ENCODE results near the gene FADS2.
A peak's percentile ranks its signal among the peaks of the same experiment; 100 is the strongest.

Gene FADS2

DNA sequence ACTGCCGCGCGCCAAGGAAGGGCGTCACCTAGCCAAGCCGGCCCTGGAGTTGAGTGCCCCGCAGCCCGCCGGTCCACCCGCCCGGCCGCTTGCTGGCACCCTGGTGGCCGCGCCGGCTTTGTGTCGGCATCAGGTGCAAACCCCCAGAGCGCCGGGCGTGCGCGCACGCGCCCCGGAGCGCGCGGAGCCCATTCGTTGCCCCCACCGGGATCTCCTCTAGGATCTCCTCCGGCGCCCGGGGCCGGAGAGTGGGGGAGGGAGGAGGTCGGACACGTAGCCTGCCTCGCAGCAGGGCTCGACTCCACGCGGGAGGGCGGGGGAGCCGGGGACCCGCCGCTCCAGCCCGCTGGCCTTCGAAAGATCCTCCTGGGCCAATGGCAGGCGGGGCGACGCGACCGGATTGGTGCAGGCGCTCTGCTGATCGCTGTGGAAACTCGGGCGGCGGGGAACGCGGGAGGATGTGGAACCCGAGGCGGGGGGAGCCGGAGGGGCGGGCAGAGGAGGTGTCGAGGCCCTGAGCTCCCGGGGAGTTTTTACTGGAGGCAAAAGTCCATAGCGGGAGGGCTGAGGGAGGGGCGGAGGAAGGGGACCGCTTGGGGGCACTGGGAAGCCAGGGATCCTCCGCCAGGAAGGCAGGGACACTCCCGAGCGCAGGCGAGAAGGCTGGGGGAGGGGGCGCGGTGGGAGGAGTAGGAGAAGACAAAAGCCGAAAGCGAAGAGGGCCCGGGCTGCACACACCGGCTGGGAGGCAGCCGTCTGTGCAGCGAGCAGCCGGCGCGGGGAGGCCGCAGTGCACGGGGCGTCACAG lies at the start of gene FADS2:
FADS2 (plus strand) TSS at position 730 of the 808 bp plus-strand sequence. CDS start 91 bp downstream, outside the sequence.
- DNase-seq = peak; percentile 89

DNA sequence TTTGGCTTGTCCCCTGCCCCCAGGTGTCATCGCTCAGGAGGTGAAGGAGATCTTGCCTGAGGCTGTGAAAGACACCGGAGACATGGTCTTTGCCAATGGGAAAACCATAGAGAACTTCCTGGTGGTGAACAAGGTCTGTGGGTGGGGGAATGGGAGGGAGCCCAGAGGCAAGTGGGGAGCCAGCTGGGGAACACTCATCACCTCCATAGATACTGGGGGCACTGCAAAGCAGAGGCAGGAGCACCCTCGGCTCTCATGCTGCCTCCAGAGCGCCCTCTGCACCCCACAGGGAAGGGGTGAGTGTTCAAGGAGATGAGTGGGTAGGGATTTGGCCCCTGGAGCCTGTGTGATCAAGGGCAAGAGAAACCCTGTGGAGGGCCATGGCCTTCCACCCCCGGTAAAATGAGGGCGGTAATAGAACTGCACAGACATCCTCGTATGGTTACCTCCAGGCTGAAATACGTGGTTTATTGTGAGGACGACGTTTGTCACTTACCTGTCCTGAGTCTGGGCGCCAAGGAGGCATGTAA lies 49.7 kb upstream of the FADS2 start:
- DNase-seq = no peak

DNA sequence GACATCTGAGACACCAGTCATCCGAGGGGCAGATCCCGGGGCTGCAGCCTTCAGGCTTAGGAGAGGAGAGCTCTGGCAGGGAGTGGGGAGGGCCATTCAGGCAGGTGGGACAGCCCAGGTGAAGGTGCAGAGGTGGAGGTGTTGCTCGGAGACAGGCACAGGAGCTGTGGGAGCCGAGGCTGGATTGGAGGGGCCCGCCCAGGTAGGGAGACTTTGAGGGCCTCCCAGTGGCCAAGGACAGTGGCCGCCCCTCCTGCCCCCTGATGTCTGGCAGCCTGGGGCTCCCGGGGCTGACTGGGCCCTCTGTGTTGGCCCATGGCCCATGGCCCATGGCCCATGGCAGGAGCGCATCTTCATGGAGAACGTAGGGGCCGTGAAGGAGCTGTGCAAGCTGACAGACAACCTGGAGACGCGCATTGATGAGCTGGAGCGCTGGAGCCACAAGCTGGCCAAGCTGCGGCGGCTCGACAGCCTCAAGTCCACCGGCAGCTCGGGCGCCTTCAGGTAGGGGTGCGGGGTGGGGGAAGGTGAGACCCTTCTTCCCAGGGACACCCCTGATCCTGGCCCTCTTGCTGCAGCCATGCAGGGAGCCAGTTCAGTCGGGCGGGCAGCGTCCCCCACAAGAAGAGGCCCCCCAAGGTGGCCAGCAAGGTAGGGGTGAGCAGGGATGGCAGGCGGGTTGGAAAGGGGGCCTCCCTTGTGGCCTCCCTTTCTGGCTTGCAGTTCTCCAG lies 49.0 kb upstream of the FADS2 start:
- no peak for DNase-seq

DNA sequence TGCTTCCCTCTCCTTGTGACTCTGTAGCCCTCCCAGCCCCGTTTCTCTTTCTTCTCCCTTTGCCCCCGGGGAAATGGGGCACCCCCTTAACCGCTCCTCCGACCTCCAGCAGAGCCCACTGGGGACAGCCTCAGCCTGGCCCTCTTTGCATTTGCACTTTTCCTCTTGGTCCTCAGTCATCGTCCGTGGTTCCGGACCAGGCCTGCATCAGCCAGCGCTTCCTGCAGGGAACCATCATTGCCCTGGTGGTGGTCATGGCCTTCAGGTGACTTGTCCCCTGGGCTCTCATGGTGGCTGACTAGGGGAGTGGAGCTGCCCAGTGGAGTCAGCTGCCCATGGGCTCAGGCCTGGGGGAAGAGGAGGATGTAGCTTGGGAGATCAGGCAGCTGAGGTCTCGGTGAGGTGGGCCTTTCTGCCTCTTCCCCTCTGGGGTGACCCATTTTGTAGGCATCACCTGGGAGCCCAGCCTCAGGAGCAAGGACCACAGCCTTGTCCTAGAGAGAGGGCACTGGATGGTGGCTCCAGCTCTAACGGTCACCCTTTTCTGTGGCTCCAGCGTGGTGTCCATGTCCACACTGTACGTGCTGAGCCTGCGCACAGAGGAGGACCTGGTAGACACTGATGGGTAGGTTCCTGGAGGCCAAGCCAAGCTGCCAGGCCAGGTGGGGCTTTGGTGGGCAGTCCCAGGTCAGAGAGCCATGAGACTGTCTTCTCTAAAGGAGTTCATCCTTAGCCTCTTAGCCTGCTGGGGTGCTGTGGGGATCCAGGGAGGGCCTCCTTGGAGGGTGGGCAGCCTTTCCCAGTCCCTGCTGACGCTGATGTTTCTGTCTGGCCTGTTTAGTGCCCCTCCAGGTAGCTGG lies 48.2 kb upstream of the FADS2 start:
- DNase-seq = no peak

DNA sequence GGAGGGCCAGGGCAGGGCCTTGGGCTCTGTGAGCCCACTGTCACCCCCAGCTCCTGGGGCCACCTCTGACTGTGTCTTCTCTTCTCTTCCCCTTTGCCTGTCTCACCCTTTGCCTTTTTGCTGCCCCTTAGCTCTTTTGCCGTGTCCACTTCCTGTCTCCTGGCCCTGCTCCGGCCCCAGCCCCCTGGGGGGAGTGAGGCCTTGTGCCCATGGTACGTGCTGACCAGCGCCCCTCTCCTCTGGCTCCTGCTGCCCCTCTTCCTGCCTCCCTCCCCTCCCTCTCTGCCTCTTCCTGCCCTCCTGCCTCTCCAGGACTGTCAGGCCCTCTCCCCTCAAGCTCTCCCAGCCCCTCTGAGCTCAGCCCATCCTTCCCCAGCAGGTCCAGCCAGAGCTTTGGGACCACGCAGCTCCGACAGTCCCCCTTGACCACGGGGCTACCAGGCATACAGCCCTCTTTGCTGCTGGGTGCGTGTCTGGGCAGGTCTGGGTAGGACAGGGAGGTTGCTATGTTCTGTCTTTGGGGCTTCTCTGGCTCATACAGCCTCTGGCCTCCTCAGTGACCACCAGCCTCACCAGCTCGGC lies 47.4 kb upstream of the FADS2 start:
- no peak for DNase-seq

DNA sequence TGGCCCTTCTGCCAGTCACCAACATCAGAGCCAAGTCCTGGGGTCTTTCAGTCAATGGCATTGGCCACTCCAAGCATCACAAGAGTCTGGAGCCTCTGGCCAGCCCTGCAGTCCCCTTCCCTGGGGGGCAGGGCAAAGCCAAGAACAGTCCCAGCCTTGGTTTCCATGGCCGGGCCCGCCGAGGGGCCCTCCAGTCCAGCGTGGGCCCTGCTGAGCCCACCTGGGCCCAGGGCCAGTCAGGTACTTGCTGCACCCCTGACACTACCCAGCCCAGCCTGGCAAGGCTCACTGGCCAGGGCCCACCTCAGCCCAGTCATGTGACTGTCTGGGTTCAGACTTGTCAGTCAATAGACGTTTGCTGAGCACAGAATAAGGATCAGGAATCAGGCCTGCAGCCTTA lies 46.5 kb upstream of the FADS2 start:
- DNase-seq = no peak

DNA sequence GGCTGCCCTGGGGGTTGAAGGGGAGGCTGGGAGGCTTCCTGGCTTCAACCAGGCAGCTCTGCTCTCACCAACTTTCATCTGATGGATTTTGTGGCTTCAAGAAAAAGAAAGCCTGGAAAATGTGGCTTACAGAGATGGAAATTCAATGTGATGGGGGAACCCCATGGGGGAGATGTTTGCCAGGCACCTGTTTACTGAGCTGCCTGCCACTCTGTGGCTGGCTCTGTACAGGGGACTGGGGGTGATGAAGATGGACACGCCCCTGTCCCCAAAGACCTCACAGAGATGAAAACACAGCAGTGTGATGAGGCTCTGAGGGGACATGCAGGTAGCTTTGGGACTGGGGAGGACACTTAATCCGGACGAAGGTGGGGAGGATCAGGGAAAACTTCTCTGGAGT lies 45.8 kb upstream of the FADS2 start:
- DNase-seq = no peak

DNA sequence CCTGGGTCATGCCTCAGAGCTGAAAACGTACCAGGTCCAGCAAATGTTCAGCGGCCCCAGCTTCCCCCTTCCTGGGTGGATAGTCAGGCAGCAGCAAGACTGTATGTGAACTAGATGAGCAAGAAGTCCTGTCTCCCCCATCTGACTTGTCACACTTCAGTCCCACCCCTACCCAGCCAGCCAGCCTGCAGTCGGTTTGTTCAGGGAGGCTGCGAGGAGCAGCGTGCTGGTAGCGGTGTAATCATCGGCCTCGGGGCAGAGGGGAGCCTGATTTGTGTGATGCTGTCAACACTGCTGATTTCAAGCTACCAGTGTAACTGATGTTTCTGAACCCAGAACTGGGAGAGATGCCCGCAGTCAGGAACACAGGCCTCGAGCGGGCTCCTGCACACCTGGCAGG lies 45.3 kb upstream of the FADS2 start:
- DNase-seq = no peak

DNA sequence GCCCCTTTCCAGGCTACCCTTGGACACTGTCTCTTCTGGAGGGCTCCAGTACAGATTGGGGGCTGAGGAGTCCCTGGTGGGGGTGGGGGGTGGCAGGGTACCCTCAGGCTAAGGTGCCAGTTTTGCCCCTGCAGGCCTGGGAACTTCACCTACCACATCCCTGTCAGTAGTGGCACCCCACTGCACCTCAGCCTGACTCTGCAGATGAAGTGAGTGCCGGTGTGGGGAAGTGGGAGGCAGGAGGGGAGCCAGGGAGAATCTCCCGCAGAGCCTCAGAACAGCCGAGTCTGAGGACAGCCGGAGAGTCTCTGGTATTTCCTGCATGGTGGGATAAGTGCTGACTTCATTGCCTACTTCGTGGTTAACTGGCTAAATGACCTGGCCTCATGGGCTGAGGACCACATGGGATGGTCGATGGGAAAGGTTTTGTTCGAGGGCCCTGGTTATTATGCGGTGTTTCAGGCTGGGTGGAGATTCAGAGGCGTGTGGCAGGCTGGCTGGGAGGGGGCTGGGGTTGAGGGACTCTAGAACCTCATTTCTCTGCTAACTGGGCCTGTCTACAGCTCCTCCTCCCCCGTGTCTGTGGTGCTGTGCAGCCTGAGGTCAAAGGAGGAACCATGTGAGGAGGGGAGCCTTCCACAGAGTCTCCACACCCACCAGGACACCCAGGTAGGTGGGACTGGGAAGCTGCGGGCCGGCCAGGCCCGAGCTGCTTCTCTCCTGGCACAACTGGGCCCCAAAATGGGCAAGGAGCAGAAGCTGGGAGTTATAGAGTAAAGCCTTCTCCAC lies 44.2 kb upstream of the FADS2 start:
- DNase-seq = no peak

DNA sequence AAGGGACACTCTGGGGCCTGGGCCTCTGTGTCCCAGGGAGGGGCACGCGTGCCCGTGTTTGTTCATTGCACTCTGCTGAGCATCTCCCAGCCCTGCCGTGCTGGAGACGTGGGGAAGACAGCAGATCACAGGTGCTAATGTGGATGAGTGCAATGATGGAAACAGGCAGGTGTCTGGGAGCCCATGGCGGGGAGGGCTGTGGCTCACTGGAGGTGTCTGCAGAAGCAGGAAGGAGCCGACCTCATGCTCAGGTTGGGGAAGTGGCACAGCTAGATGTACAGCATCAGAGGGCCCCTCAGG lies 43.6 kb upstream of the FADS2 start:
- no peak for DNase-seq

DNA sequence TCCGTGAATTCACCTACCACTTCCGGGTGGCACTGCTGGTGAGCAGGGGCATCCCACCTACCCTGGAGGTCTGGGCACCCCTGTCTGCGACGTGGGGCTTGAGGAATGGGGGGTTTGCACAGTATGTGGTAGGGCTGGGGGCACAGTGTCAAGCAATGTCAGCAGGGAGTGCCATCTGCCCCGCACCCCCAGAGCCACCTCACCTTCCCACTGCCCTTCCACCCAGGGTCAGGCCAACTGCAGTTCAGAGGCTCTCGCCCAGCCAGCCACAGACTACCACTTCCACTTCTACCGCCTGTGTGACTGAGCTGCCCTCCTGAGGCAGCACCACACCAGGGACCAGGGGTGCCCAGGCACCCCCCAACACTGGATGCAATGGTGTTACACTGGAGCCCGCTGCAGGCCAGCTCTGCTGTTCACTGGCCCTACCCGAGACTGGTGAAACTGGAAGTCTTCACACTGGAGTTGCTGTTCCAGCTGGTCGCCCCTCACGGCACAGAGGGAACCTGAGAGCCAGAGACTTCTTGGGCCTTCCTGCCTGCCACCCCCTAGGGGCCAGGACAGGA lies 42.2 kb upstream of the FADS2 start:
- no peak for DNase-seq

DNA sequence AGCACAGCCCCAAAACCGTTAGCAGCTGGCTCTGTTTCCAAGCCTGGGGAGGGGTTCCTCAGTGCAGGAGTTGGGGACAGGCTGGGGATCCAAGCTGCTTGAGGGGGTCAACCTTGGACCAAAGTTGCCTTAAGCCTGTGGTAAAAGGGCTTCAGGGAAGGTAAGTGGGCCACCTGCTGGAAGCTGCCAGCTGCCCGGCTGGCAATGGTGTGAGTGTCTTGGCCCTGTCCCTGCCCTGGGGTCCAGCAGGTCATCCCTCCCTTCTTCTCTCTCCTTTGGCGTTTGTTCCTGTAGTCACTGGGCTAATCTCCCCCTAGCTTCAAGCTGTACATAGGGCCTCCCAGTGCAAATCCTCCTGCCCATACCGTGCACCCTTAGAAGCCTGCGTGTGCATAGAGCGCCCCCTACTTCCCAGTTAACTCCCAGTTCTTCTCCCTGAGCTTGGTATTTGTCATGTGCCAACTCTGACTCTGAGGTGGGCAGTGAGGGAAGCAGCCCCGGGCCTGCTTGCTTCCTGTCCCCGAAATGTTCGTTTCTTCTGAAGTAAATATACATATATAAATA lies 40.1 kb upstream of the FADS2 start:
- no peak for DNase-seq

DNA sequence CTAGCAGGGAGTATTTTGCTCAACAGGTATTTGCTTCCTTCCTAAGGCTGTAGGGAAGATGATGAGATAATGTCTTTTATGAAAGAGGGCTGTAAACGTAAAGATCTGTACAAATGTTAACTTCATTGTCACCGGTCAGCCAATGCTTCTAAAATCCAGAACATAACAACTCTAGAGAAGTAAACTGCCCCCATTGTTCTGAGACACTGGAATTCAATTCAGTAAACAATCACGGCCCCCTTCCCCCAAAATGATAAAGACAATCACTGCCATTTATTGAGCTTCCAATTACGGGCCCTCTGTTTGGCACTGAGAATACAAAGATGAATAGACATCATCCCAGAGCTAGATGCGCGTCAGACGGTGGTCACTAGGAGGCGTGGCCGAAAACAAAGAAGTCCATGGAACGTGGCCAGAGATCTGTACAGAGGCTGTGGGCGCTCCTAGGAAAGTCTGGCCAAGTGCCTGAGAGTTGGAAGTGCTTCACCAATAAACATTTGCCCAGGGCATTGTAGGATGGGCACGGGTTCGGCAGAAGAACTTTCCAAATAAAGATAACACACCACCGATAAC lies 36.3 kb upstream of the FADS2 start:
- no peak for DNase-seq

DNA sequence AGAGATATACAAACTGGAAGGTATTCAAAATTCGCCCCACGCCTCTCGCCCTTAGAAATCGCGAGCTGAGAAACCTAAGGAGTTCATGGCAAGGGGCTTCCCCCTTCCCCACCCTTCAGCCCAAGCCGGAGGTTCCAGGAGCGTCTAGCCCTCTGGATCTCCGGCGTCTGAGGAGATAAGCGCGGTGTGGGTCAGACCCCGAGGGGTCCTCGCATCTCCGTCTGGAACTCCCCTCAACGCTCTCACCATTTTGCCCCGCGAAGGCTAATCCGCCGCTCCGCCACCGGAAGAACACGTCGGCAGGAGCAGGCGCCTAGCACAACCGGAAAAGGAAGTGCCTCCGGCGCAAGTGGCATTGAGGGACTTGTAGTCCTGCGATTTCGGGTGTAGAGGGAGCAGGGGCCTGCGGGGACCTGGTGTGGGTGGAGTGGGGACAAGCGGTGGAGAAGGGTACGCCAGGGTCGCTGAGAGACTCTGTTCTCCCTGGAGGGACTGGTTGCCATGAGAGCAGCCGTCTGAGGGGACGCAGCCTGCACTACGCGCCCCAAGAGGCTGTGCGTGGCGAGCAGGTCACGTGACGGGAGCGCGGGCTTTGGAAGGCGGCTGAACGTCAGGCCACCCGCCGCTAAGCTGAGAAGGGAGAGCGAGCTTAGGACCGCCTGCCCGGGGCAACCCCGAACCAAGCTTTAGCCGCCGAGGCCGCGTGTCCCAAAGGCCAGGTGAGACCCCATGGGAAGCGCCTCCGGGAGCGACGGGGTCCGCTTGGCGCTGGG lies 35.6 kb upstream of the FADS2 start, which contains the start of the genes FEN1 and TMEM258:
FEN1 (plus strand) TSS at position 602 of the 773 bp plus-strand sequence. CDS start 2,451 bp downstream, outside the sequence.
TMEM258 (minus strand) TSS at position 290 of the 773 bp plus-strand sequence; CDS start at position 249, 41 bp downstream.
- peak; percentile 80 for DNase-seq

DNA sequence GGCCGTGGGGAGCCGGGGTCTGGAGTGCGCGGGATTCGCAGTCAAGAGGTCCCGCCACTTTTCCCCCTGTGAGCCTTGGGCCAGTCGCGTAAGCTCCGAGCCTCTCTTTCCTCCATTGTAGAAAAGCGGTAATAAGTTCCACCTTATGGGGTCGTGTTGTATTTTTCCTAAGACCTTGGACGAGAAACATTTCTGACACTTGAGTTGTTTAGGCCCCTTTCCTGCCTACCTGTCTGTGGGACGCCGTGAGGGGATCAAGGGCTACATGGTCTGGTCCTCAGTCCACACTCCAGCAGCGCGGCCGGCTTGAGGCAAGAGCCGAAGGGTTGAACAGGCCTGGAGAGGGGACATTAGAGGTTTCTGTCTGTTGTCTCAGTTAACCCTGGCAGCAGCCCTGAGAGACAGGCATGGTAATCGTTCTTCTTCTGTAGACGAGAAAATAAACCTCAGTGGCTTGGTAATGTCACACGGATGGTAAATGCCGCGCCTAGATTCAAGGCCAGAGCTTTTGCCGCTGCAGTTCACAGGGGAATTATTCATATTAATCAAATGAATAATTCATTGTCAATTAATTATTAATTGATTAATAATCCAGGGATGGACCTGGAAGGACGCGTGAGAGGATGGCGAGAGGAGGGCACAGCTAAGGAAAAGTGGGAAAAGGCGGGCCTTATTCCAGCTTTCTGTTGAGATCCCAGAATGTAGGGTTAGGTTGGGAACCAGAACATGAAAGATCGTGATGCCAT lies 34.8 kb upstream of the FADS2 start:
- DNase-seq = no peak

DNA sequence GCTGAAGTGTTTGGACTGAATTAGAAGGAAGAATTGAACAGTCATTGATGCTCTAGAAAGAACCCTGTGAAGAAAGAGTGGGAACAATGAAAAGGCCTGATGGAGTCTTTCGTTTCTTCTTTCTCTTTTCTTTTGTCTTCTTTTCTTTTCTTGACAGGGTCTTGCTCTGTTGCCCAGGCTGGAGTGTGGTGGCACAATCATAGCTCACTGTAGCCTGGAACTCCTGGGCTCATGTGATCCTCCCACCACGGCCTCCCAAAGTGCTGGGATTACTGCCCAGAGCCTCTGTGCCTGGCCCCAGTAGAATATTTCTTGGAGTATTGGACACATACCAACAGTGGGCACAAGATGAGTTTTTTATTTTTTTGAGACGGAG lies 34.3 kb upstream of the FADS2 start:
- no peak for DNase-seq

DNA sequence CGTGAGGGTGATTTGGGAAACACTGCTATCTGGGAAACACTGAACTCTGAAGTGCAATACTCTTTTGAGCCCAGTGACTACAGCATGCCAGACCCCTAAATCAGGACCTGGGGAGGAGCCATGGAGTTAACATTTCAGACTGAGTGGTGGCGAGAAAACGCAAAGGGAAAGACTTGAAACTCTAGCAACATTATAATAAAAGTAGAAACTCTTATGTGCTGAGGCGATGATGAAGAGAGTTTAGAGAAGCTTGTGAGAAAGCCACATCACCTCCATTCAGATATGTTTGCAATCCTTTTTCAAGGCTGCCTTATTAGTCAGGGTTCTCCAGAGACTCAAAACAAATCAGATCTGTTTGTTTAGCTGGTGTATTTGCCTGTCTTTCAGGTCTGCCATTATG lies 33.5 kb upstream of the FADS2 start:
- no peak for DNase-seq

DNA sequence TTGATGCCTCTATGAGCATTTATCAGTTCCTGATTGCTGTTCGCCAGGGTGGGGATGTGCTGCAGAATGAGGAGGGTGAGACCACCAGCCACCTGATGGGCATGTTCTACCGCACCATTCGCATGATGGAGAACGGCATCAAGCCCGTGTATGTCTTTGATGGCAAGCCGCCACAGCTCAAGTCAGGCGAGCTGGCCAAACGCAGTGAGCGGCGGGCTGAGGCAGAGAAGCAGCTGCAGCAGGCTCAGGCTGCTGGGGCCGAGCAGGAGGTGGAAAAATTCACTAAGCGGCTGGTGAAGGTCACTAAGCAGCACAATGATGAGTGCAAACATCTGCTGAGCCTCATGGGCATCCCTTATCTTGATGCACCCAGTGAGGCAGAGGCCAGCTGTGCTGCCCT lies 32.6 kb upstream of the FADS2 start:
- no peak for DNase-seq

DNA sequence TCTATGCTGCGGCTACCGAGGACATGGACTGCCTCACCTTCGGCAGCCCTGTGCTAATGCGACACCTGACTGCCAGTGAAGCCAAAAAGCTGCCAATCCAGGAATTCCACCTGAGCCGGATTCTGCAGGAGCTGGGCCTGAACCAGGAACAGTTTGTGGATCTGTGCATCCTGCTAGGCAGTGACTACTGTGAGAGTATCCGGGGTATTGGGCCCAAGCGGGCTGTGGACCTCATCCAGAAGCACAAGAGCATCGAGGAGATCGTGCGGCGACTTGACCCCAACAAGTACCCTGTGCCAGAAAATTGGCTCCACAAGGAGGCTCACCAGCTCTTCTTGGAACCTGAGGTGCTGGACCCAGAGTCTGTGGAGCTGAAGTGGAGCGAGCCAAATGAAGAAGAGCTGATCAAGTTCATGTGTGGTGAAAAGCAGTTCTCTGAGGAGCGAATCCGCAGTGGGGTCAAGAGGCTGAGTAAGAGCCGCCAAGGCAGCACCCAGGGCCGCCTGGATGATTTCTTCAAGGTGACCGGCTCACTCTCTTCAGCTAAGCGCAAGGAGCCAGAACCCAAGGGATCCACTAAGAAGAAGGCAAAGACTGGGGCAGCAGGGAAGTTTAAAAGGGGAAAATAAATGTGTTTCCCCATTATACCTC lies 32.1 kb upstream of the FADS2 start:
- DNase-seq = no peak
